ENCODE data around the gene BRD1. TPM values are rescaled to one million over a fixed set of nuclear protein-coding genes. Genes with fewer than 3 reads are reported as not detected.
"Not testable (repeated sequence)": the region's sequence is repeated elsewhere in the genome, so short reads cannot be mapped to it uniquely, and the experiment has no call there.

BRD1 gene
- polyA plus RNA-seq, 3 donors: 0.61 to 13.8 (median 0.86) TPM

DNA sequence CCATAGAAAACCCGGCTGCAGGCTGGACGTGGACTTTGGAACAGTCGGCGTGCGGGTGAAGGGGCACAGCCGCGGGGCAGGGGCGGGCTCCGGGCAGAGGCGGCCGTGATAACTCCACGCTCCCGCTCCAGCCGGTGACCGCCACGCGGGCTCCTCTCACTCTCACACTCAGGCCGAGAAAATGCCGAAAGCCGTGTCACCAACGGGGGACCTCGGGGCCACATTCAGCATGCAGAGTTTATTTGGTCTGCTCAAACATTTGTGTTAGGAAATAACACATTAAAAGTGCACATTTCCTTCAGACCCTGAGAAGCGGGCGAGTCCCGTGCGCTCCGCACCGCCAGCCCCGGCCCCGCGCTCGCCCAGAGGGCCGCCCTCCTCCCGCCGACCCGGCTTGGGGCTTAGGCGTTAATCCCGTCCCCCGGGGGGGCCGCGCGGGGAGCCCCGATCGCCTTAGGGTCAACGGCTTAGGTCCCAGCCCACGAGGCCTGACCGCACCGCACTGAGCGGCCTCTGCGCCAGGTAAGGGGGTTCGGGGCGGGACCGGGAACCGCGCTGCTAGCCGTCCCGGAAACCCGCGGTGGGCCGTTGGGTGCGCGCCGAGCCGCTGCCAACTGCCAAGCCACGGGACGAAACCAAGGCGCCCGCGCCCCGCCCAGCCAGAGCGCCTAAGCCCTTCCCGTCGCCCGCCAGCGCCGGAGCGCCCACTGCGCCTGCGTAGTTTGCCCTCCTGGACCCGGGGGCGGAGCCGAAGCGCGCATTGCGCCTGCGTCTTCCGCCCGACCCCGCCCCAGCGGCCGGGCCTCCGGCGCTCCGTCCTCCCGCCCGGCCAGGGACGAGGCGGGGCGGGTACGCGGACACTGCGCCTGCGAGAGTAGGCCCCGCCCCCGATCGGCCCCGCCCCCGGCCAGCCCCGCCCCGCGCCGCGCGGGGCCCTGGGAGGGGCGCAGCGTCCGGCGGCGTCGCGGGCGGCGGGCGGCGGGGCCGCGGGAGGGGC is 25.5 kb upstream of the BRD1 start, which contains the start of gene ZBED4:
TSS of gene ZBED4 (plus strand) at position 947 of the 997 bp plus-strand sequence. CDS start 29,819 bp downstream, outside the sequence.
- Mint-ChIP-seq H3K27me3 (ENCODE audit: low read depth in 3 of 3) (peaks cover 0 to 13% (median 7%) of the 10 kb centered on the region in 3 donors), H3K9me3 (no peaks in the 10 kb centered on the region), H3K36me3 (peaks cover 3 to 4% of the 10 kb centered on the region in 2 donors), H3K4me3 (peak within 1 kb of the TSS; percentile 96 to 97), H3K4me1 (peaks cover 46% of the 10 kb centered on the region), H3K27ac (peak within 1 kb of the TSS; percentile 87 to 95 (median 90))
- H3K9ac ChIP-seq (ENCODE audit: insufficient read depth, low read length, poor library complexity, severe bottlenecking): peak within 1 kb of the TSS; percentile 90
- peaks cover 41% of the 10 kb centered on the region for H3K79me2 ChIP-seq (ENCODE audit: insufficient read depth, low read length)
- H3K9me3 ChIP-seq (replicated peaks in 1 of 2; ENCODE audit: control insufficient read depth in 1 of 2, insufficient read depth in 1 of 2, low read length in 2 of 2): no peaks in the 10 kb centered on the region
- peak within 1 kb of the TSS; percentile 98 for H2AFZ ChIP-seq (ENCODE audit: insufficient read depth, low read depth, low read length, poor library complexity, severe bottlenecking)
- H4K20me1 ChIP-seq (ENCODE audit: insufficient read depth, low read length): peaks cover 38% of the 10 kb centered on the region
- intact Hi-C loops (cut with micrococcal nuclease): loop anchor here in 1 of 2 donors (2.0 kb wide), 1 partner anchor 64 kb away; no protein-coding TSS in a partner anchor
- H3K4me1 ChIP-seq (ENCODE audit: control insufficient read depth in 1 of 2, insufficient read depth in 2 of 2, low read length in 2 of 2): peaks cover 33 to 50% of the 10 kb centered on the region in 2 donors
- no peak for TF ChIP-seq CTCF (IDR thresholded peaks at IDR 0.05)
- H3K27me3 ChIP-seq (ENCODE audit: control insufficient read depth in 2 of 2, insufficient read depth in 2 of 2, low read length in 2 of 2): no peaks in the 10 kb centered on the region
- peak within 1 kb of the TSS; percentile 67 to 91 for H3K27ac ChIP-seq (ENCODE audit: low read depth in 1 of 2, low read length in 2 of 2)
- H3K4me2 ChIP-seq (replicated peaks; ENCODE audit: extremely low read depth, low read length, poor library complexity, severe bottlenecking): peak within 1 kb of the TSS; percentile 95
- H3K36me3 ChIP-seq (replicated peaks in 1 of 2; ENCODE audit: control insufficient read depth in 1 of 2, insufficient read depth in 2 of 2, low read length in 2 of 2): no peaks in the 10 kb centered on the region
- under 1% methylated on average over 115 of the region's 127 CpGs for WGBS (ENCODE audit: insufficient coverage)
- peak; percentile 95 to 98 (median 97) for DNase-seq
- peak within 1 kb of the TSS; percentile 64 to 87 (median 78) for H3K4me3 ChIP-seq (replicated peaks in 1 of 3; ENCODE audit: low read depth in 2 of 3, low read length in 3 of 3)

DNA sequence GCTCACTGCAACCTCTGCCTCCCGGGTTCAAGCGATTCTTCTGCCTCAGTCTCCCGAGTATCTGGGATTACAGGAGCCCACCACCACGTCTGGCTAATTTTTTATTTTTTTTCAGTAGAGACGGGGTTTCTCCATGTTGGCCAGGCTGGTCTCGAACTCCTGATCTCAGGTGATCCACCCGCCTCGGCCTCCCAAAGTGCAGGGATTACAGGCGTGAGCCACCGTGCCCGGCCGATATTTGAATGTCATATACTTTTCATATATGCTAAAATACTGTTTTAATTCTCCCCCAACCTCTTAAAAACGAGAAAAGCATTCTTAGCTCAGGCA is 24.9 kb upstream of the BRD1 start:
- intact Hi-C loops (cut with micrococcal nuclease): loop anchor here in 1 of 2 donors (2.0 kb wide), 1 partner anchor 64 kb away; no protein-coding TSS in a partner anchor

More for the DNA sequence above, 24.9 kb upstream of the BRD1 start:
- H3K9ac ChIP-seq (ENCODE audit: insufficient read depth, low read length, poor library complexity, severe bottlenecking): peak overlapping the region; percentile 90
- not testable (repeated sequence) for H3K36me3 Mint-ChIP-seq; H3K9me3 Mint-ChIP-seq; DNase-seq; H3K36me3 ChIP-seq (replicated peaks in 1 of 2; ENCODE audit: control insufficient read depth in 1 of 2, insufficient read depth in 2 of 2, low read length in 2 of 2); H3K27me3 ChIP-seq (ENCODE audit: control insufficient read depth in 2 of 2, insufficient read depth in 2 of 2, low read length in 2 of 2); H3K9me3 ChIP-seq (replicated peaks in 1 of 2; ENCODE audit: control insufficient read depth in 1 of 2, insufficient read depth in 1 of 2, low read length in 2 of 2)
- peaks cover 35% of the 10 kb centered on the region for H3K79me2 ChIP-seq (ENCODE audit: insufficient read depth, low read length)
- H4K20me1 ChIP-seq (ENCODE audit: insufficient read depth, low read length): peaks cover 32% of the 10 kb centered on the region
- H3K27me3 Mint-ChIP-seq (ENCODE audit: low read depth in 3 of 3): peaks cover 3 to 13% (median 9%) of the 10 kb centered on the region in 3 donors
- peak overlapping the region in 1 of 2 donors; percentile 91 for H3K27ac ChIP-seq (ENCODE audit: low read depth in 1 of 2, low read length in 2 of 2)
- WGBS (ENCODE audit: insufficient coverage): 62% methylated on average over 6 of the region's 13 CpGs
- peak overlapping the region; percentile 75 to 77 for H3K4me3 Mint-ChIP-seq
- H3K4me1 ChIP-seq (ENCODE audit: control insufficient read depth in 1 of 2, insufficient read depth in 2 of 2, low read length in 2 of 2): peaks cover 38 to 57% of the 10 kb centered on the region in 2 donors
- H3K4me1 Mint-ChIP-seq: peaks cover 46% of the 10 kb centered on the region
- H3K27ac Mint-ChIP-seq: peak overlapping the region in 4 of 7 donors; percentile 29 to 82 (median 61)
- peak overlapping the region; percentile 49 to 87 (median 52) for H3K4me3 ChIP-seq (replicated peaks in 1 of 3; ENCODE audit: low read depth in 2 of 3, low read length in 3 of 3)
- H3K4me2 ChIP-seq (replicated peaks; ENCODE audit: extremely low read depth, low read length, poor library complexity, severe bottlenecking): peak overlapping the region; percentile 89
- H2AFZ ChIP-seq (ENCODE audit: insufficient read depth, low read depth, low read length, poor library complexity, severe bottlenecking): peak overlapping the region; percentile 98

Measured in CD14-positive monocyte (primary cell).